GM19455 (cell line): ENCODE results near the gene RELN.
"Not testable (repeated sequence)": the region's sequence is repeated elsewhere in the genome, so short reads cannot be mapped to it uniquely, and the experiment has no call there.

Experiments
- ATAC-seq: cut with Tn5 transposase; IDR thresholded peaks from one replicate; pipeline ENCODE4 v1.9.1; 2021; ENCODE audit not compliant: unreplicated experiment

RELN gene

DNA sequence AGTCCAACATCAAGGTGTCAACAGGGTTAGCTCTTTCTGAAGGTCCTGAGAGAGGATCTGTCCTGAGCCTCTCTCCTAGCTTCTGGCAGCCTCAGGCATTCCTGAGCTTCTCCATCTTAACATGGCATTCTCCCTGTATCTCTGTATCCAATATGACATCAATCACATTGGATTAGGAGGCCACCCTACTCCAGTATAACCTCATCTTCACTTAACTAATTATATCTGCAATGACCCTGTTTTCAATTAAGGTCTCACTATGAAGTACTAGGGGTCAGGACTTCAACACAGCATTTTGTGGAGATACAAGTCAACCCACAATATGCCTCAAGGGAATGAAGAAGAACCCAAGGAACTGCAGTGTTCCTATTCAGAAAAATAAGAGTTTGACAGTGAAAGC is 133.8 kb downstream of the RELN start:
- ATAC-seq, result no peak

DNA sequence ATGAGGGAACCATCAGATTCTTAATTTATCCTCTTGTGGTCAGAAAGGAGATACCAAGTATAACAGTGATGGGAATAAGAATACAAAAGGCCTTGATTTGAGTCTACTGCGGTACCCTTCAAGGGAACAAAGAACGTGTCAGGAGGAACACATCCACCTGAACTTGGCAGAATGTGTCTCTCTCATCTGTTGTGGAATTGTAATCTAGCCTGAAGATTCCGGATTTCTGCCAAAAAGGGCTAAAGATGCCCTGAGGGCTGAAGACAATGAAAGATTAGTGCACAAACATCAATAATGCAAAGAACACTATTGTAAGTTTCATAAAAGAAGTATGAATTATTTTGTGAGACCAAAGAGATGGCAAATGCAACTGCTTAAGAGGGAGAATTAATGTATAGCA is 134.8 kb downstream of the RELN start:
- ATAC-seq, result no peak

DNA sequence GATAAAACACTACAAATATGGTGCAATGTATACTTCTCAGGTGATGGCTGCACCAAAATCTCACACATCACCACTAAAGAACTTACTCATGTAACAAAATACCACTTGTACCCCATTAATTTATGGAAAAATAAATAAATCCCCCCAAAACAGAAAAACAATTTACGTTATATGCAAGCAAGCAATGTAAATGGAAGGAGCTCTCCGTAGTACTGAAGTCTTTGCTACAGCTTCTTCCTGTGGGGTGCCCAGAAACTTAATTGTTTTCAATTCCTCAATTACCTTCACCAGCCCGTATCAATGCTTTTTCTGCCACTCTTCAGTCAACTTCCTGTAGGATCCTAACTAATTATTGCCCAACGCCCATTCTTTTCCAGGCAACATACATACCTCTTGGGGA is 138.1 kb downstream of the RELN start:
- no peak for ATAC-seq

DNA sequence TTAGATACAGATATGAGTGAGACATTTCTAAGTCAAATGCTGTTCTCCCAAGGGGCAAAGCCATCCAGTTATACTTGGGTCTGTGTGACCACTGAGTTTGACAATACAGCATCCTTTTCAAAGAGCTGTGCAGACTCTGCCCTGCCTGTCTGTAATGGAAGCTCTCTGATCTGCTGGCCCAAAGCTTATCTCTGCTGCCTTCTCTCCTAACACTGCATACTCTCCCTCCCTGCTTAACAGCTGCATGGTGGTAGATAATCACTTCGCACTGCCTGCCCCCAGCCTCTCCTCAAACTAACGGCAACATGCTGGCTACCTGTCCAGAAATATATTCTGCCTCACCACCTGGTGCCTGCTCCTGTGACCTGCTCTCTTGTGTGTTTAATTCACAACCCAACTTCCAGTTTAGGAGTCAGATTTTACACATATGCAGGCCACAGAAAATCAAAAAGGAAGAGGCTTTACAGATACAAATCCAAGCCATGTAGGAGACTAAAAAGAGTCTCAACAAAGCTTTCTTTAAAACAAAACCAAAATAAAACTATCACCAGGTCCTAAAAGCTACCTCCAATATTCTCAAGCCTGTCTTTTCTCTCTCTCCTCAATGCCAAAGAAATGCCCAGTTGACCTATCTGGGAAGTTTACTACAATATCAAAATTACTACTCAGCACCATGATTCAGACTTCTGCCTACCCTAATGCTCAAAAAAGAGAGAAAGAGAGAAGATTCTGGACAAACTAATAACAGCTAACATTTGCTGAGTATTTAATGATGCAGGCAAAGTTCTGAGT is 145.6 kb downstream of the RELN start:
- ATAC-seq, result no peak

DNA sequence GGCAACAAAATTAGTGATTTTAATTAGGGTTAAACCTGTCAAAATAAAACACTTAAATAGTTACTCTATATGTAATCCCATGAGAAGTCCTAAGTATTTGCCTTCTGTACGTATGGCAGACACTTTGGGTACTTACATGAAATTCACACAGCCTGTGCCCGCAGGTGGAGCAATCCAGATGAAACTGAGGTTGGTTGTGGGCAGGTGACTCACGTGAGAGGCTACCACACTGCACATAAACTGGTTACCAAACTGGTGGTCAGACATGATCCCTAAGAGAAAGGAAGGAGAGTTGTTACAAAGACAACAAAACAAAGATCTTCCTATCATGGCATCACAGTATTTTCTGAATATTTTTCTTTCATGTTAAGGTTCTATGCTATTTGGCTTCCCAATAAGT is 156.1 kb downstream of the RELN start:
- no peak for ATAC-seq

DNA sequence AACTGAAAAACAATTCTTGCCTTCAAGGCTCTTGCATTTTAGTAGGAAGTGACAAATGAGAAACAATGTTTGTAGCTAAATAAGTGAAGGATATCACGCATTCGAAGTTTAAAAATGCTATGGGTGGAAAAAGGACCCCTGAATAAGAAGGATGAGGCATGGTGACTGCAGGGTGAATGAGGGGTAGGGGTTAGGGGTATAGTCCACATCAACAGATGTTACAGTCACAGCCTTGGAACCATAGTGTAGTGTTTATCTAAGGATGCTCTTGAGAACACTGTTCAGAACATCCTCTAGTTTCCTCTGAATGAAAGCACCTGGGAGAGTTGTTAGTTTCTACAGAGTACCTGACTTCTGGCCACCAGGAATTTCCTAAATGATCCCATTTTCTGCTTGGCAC is 157.0 kb downstream of the RELN start:
- no peak for ATAC-seq

DNA sequence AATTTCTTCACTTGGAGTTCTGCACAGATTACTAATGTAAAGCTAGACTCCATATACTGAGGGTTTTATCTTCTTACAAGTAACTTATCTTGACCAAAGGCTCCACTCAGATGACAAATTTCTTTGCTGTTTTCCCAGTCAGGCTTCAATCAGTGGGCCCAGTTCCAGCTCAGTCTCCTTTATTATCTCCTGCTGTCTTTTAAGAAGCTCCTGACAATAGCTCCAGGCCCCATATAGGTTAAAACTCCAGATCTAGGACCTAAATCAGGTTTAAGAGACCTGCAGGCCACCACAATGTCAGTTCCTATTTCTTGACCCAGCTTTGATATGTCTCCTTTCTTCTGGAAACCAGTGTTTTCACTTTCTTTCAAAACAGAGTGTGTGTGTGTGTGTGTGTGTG is 165.2 kb downstream of the RELN start:
- no peak for ATAC-seq

DNA sequence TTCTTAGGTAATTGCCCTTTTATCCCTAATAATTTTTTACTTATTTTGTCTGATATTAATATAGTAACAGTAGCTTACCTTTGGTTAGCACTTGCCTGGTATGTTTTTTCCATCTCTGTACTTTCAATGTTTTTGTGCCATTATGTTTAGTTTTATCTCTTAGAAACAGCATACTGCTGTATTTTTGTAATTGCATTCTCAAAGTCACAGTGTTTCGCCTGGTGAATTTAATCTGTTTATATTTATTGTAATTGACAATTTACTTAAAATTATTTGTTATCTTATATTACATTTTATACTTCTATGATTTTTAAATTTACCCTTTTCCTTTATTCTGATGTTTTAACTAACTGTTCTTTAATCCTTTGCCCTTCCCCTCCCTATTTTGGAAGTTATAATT is 166.4 kb downstream of the RELN start:
- ATAC-seq, result no peak

DNA sequence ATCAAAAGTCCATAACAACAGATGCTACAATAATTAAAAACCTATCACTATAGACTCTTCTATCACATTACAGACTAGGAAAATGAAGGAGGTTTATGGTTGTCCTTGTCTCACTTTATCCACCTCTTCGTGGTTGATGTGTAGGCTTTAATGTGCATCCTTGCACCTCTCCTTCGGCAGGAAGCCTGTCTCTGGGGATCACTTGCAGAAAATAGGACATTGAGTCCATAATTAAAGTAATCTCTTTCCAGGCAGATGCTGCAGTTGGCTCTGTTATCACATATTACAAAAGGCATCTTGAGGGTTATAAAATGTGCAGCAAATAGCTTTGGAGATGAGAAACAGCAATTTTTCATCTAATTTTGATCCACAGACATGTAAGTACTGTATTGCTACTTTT is 168.4 kb downstream of the RELN start:
- ATAC-seq, result no peak

DNA sequence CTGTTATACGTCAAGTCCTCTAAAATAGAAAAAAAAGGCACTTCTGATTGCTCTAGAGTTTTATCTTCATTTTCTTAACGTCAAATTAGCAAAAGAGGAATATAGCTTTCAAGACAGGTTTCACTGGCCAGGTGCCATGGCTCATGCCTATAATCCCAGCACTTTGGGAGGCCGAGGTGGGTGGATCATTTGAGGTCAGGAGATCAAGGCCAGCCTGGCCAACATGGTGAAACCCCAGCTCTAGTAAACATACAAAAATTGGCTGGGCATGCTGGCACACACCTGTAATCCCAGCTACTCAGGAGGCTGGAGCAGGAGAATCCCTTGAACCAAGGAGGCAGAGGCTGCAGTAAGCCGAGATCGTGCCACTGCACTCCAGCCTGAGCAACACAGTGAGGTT is 173.5 kb downstream of the RELN start:
- not testable (repeated sequence) for ATAC-seq

DNA sequence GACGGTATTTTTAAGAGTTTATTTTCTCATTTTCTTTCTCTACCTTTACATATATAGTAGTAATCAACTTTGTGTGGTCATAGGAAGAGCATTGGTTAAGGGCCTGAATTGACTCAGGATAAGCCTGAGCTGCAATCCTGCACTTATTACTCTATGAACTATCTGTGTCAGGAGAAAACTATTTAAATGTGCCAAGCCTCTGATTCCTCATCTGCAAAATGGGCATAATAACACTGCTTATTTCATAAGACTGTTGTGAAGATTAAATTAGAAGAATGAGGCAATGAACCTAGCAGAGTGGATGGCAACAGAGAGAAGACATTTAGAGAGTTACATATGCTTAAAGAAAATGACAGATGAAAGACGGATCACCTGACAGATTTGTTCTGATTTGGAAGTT is 175.5 kb downstream of the RELN start:
- ATAC-seq, result no peak

DNA sequence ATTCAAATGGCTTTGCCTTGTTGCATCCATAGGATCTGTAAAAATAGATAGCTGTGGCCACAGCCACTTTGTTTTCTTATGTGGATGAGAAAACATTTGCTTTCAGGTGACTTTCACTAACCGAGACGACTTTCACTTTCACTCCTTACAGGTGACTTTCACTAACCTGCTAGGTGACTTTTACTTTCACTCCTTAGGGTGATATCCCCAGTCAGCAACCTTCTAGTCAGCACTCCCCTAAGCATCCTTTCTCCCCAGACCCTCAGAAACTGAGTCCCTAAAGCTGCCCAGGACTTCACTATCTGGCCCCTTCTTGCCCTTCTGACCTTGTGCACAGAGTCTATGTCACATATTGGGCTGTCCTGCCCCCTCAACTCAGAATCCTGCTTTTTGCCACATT is 177.5 kb downstream of the RELN start:
- ATAC-seq, result no peak

DNA sequence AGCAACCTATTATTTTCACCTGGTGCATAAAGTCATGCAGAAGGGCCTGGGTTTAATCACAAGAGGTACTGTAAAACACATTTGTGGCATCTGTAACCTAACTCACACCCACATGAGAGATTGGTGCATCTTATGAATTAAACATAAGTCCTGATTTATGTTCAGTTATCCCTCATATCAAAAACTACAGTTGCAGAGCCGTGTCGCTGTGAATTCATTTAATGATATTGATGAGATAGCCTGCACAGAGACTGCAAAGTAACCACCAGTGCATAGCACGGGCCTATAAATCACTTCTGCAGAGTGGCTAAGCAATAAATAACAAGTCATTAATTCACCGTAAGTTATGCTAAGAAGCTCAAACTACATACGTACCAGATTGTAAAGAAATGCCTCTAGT is 178.2 kb downstream of the RELN start:
- ATAC-seq, result no peak

DNA sequence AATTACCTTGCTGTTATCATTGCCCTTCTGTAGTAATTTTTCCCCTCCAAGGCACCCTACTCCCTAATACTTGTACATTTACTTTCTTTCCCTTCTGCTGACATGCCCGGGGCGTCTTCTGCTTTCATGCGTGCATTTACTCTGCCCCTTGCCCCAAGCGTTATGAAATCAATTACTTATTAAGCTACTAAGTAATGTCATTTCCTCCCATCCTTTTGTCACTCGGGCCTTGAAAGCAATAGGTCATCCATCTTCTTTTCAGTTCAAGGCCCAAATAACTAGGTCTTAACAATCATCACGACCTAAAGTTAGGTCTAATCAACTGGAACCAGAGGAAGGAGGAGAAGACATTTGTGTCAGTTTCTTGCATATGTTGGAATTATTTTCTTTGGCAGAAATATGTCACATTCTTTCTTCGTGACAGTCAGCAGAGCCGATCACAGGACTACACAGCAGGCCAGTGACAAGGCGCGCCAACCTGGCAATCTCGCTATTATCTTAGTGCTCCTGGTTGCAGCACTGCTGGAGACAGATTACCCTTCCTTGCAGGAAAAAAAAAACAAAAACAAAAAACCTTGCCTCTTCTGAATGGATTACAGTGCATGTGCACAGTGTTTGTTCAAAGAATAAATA is 179.2 kb downstream of the RELN start:
- no peak for ATAC-seq

DNA sequence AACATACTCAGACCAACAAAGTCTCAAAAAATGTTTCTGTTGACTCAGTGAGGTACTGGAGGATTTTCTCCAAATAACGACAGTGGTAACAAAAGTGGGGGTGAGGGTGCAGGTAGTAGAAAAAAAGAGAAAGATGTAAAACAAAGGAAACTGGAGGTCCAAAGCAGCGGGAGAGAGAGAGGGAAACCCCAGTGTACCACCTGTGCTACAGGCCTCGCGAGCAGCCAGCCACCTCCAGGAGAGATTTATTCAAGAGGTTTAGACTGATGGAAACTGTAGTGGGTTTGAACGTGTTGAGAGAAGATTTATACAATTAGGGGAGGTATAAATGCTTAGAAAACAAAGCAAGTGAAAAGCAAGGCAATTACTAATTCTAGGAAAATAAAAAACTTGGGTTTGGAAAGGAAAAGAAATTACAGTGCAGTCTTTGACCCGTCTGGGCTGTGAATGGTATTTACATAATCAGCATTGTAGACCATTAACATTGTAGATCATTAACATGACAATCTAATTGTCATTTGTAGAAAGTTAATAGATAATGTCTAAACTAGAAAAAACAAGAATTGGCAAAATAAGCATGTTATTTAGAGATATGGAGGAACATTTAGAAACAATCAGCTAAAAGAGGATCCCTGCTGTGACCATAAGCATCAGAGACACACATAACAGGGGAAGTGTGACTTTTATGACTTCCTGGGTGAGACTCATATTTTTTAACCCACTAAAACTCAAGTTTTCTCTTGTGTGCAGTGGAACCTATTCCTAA is 180.0 kb downstream of the RELN start:
- no peak for ATAC-seq

DNA sequence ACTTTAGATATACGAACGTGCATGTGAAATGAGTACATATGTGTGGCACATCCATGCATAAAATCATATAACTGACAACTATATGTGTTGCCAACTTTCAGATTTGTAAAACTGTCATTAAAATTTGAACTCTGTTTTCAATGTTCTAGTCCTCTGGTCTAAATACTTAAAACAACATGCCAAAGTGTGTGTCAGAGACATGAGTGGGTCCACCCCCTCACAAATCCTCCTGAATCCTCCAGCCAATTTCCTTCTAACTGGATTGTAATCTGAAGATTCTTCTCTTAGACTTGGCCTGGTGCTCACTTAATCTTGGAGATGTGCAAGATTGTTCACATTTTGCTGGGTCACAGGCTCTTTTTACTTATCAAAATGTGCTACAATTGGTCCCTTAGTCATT is 184.1 kb downstream of the RELN start:
- no peak for ATAC-seq

DNA sequence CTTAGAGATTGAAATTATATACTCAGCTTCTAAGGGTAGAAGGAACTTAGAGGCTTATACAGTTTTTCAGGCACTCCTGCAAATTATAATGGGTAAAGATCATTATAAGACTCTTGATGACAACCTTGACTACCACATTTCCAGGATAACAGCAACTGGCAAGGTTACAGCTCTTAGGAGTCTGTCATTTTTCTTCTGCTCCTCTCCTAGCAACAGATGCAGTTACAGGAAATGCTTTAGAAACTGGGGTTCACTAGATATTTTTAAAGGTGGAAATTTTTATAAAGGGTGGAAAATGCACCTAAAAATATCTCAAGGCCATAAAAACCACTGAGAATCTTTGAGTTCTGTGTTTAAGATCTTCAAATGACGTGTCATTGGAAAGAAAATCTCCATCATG is 185.8 kb downstream of the RELN start:
- ATAC-seq, result no peak

DNA sequence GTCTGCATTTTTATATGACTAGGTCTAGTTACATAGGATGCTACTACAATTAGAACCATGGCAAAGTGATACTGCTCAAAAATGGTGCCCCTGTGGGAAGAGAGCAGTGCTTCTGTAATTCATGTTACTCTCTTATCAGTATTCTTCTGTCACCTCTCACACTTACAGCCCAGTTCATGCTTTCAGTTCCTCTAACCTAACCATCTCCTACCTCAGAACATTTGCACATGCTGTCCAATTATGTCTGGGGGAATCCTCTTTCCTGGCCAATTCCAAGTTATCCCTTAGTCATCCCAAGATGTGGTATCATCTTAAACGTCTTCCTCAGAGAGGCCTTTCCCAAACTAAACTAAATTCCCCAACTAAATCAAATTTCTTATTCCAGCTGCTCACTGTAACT is 190.2 kb downstream of the RELN start:
- no peak for ATAC-seq

DNA sequence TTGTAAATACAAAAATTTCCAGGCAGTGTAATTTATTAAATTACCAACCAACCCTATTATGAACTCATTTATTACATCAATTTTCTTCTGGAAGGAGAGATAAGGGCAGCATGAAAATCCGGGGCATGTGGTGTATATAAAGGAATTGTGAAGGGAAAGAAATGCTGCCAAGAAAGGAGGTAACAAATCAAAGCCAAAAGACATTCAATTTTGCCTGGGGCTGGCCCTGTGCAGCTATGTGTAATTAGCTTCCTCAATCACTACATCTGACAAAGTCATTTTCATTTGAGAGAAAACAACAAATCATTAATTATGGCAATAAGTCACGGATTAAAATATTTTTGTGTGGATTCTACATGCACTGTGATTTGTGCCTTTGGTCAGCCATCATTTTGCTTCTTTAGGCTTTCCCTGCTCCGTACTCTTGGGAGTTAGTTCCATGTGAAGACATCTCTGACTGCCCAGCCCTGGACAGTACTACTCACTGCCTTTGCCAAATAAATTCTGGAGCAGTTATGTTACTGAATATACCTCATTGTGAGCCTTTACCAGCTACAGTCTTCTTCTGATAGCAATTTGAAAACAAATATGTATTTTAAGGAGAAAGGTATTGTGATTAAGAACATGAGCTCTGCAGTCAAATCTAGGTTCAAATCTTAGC is 191.7 kb downstream of the RELN start:
- no peak for ATAC-seq

DNA sequence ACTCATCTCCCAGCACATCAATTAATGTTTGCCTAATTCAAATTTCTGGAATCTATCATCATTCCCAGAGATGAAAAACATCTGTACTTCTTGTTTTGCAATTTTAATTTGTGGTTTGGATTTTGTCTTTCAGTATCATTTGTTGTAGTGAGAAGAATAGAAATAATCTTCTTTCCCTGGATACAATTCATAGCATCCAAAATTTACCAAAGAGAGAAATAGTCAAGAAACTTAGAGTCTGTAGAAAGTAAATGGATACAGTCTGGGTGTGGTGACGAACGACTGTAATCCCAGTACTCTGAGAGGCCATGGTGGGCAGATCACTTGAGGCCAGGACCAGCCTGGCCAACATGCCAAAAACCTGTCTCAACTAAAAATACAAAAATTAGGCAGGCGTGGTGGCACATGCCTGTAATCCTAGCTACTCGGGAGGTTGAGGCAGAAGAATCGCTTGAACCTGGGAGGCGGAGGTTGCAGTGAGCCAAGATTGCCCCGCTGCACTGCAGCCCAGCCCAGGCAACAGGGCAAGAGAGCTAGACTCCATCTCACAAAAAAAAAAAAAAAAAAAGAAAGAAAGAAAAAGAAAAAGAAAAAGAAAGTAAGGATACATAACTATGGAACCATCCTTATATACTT is 193.0 kb downstream of the RELN start:
- ATAC-seq, result no peak

DNA sequence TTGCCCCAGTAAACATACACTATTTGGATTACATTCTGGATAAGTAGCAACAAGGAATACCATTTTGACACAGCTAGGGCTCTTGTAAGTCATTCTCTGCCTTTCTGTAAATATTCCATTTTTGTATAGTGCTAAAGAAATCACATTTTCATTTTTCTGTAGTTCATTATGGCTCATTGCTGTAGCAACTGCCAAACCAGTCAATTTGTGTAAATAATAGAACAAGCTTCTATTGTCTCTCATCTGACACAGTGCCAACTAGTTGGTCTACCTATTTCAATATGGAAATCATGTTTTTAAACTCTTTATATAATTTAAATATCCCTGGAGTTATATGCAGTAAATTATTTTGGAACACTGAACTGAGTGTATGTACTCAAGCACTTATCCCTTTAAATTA is 193.7 kb downstream of the RELN start:
- no peak for ATAC-seq
